K562 (cell line): Measurements from ENCODE around the gene PLBD1.

Experiments
- SIN3A ChIP-seq, 2 experiments: fragments of 150-350 bp in 1 of 2; IDR thresholded peaks; 2 replicates each; pipeline ENCODE4 v1.6.1; 2011 to 2016; ENCODE audit warnings: borderline replicate concordance in 2 of 2, low read depth in 2 of 2, low read length in 2 of 2, mild to moderate bottlenecking in 2 of 2, moderate library complexity in 2 of 2; ENCODE audit not compliant: control insufficient read depth in 1 of 2
- ZNF24 ChIP-seq: fragments of 450-650 bp; IDR thresholded peaks from 2 replicates; pipeline ENCODE4 v1.6.1; 2016
- ZNF561 ChIP-seq: fragments of 450-650 bp; formaldehyde crosslinking; conservative IDR thresholded peaks from 2 replicates; pipeline ENCODE4 v1.4.0; 2020; ENCODE audit warnings: mild to moderate bottlenecking, moderate library complexity
- ZNF79 ChIP-seq: fragments of 250-450 bp; sonication (Bioruptor Pico); IDR thresholded peaks from 2 replicates; pipeline ENCODE4 v1.4.0; 2020; ENCODE audit warnings: low read depth, mild to moderate bottlenecking, moderate library complexity

DNA sequence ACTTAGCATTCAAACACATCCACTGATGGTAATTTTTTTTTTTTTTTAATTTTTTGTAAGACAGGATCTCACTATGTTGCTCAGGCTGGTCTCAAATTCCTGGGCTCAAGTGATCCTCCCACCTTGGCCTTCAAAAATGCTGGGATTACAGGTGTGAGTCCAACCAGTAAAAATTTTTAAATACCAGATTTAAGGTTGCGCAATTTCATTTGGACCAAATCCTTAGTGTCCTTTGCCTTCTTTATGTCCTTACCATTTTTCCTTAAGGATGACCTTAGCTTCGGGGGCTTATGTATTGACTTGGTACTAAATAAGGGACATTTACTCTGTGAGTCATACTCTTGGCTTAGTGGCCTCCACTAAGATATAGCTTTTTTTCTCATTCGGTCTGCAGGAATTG, 4.1 kb upstream of the PLBD1 start:
- TF ChIP-seq ZNF79 (CRISPR knock-in tag) (no peak), SIN3A (IDR thresholded peaks at IDR 0.05; ENCODE audit: borderline replicate concordance in 2 of 2, control insufficient read depth in 1 of 2, low read depth in 2 of 2, low read length in 2 of 2) (no peak), ZNF24 (no peak), ZNF561 (CRISPR knock-in tag) (no peak)
